Astrocyte (in vitro differentiated cells and primary cell): Measurements from ENCODE around the gene COL15A1. TPM values are rescaled to one million over a fixed set of nuclear protein-coding genes. Genes with fewer than 3 reads are reported as not detected.
A peak's percentile ranks its signal among the peaks of the same experiment; 100 is the strongest.

Source experiments
- DNase-seq: peaks from one replicate; pipeline ENCODE4 v3.0.0-alpha.2; 2010; ENCODE audit warnings: low read depth
- FAIRE-seq: peaks from 2 replicates; lab custom pipeline; 2011; peaks lifted over from hg19 to GRCh38; lab: Jason Lieb, UNC
- H2AFZ ChIP-seq: 2 replicates; pipeline ENCODE4 v1.6.0; 2012; ENCODE audit warnings: low read depth, low read length, inconsistent platforms
- H3K27ac ChIP-seq: 2 replicates; pipeline ENCODE4 v1.5.1; 2011; ENCODE audit warnings: low read depth, low read length, inconsistent platforms
- H3K27me3 ChIP-seq: 2 replicates; pipeline ENCODE4 v1.6.0; 2011; ENCODE audit warnings: low read length, inconsistent platforms; ENCODE audit not compliant: insufficient read depth
- H3K36me3 ChIP-seq: 2 replicates; pipeline ENCODE4 v1.5.1; 2011; ENCODE audit warnings: low read length, inconsistent platforms; ENCODE audit not compliant: insufficient read depth
- H3K4me1 ChIP-seq: 2 replicates; pipeline ENCODE4 v1.5.1; 2011; ENCODE audit warnings: low read length, inconsistent platforms; ENCODE audit not compliant: insufficient read depth
- H3K4me2 ChIP-seq: 2 replicates; pipeline ENCODE4 v1.6.0; 2012; ENCODE audit warnings: low read length, inconsistent platforms
- H3K4me3 ChIP-seq: 2 replicates; pipeline ENCODE4 v1.5.1; 2011; ENCODE audit warnings: low read depth, mild to moderate bottlenecking, low read length, inconsistent platforms; ENCODE audit not compliant: insufficient read depth
- H3K79me2 ChIP-seq: 2 replicates; pipeline ENCODE4 v1.6.0; 2012; ENCODE audit warnings: mild to moderate bottlenecking, low read length, inconsistent platforms; ENCODE audit not compliant: insufficient read depth
- H3K9ac ChIP-seq: 2 replicates; pipeline ENCODE4 v1.6.0; 2012; ENCODE audit warnings: mild to moderate bottlenecking, low read length, inconsistent platforms
- H3K9me3 ChIP-seq: 2 replicates; pipeline ENCODE4 v1.5.1; 2012; ENCODE audit warnings: low read depth, mild to moderate bottlenecking, low read length, inconsistent platforms; ENCODE audit not compliant: insufficient read depth
- H4K20me1 ChIP-seq: 2 replicates; pipeline ENCODE4 v1.6.0; 2012; ENCODE audit warnings: low read length, inconsistent platforms; ENCODE audit not compliant: insufficient read depth
- H3K27ac Mint-ChIP-seq: one replicate; pipeline ENCODE4 v1.8.0; 2021; ENCODE audit warnings: mild to moderate bottlenecking, mixed read lengths; ENCODE audit not compliant: unreplicated experiment
- H3K27me3 Mint-ChIP-seq: one replicate; pipeline ENCODE4 v1.8.0; 2021; ENCODE audit warnings: low read depth, mixed read lengths; ENCODE audit not compliant: unreplicated experiment
- H3K36me3 Mint-ChIP-seq: one replicate; pipeline ENCODE4 v1.8.0; 2021; ENCODE audit warnings: low read depth, mixed read lengths; ENCODE audit not compliant: unreplicated experiment
- H3K4me1 Mint-ChIP-seq: one replicate; pipeline ENCODE4 v1.8.0; 2021; ENCODE audit warnings: low read depth, mixed read lengths; ENCODE audit not compliant: unreplicated experiment
- H3K4me3 Mint-ChIP-seq: one replicate; pipeline ENCODE4 v1.8.0; 2021; ENCODE audit warnings: mild to moderate bottlenecking, moderate library complexity, mixed read lengths; ENCODE audit not compliant: unreplicated experiment
- H3K9me3 Mint-ChIP-seq: one replicate; pipeline ENCODE4 v1.8.0; 2021; ENCODE audit warnings: mild to moderate bottlenecking, mixed read lengths; ENCODE audit not compliant: unreplicated experiment
- CTCF ChIP-seq: IDR thresholded peaks from 2 replicates; pipeline ENCODE4 v1.5.1; 2011; ENCODE audit warnings: low read depth, mild to moderate bottlenecking, inconsistent platforms, low read length, moderate library complexity; ENCODE audit not compliant: insufficient read depth
- EZH2 ChIP-seq: IDR thresholded peaks from 2 replicates; pipeline ENCODE4 v1.6.1; 2012; ENCODE audit warnings: mild to moderate bottlenecking, low read length, inconsistent platforms; ENCODE audit not compliant: insufficient read depth
- total RNA-seq: library from RNA; stranded (reverse); gene quantifications from 2 replicates; pipeline ENCODE4 v1.2.1, GENCODE V29; 2021

Gene COL15A1
- total RNA-seq, 1 donor from 2014 or later = 5.6 TPM

- Histone ChIP-seq H3K36me3 (no peaks in the 10 kb centered on the region), H3K4me2 (no peak overlapping the region), H4K20me1 (no peaks in the 10 kb centered on the region), H2AFZ (no peak overlapping the region), H3K9ac (no peak overlapping the region), H3K9me3 (no peaks in the 10 kb centered on the region), H3K4me1 (peaks cover 39% of the 10 kb centered on the region), H3K4me3 (no peak overlapping the region), H3K79me2 (no peaks in the 10 kb centered on the region), H3K27me3 (no peaks in the 10 kb centered on the region), H3K27ac (no peak overlapping the region)
- H3K27ac Mint-ChIP-seq = no peak overlapping the region
- DNase-seq (no peak), FAIRE-seq (no peak)
- peaks cover 34% of the 10 kb centered on the region for H3K4me1 Mint-ChIP-seq
- H3K4me3 Mint-ChIP-seq = no peak overlapping the region
- TF ChIP-seq EZH2 = no peak
- no peak for TF ChIP-seq CTCF
- peaks cover 5% of the 10 kb centered on the region for H3K36me3 Mint-ChIP-seq
- H3K27me3 Mint-ChIP-seq = peaks cover 8% of the 10 kb centered on the region
- peaks cover 3% of the 10 kb centered on the region for H3K9me3 Mint-ChIP-seq
Measured at GRCh38 chr9:99050924-99051323, 107.2 kb downstream of the COL15A1 start.

GRCh38 chr9:99051406-99051805 lies 107.7 kb downstream of the COL15A1 start:
- H4K20me1 ChIP-seq = no peaks in the 10 kb centered on the region
- no peak overlapping the region for H3K9ac ChIP-seq
- DNase-seq (no peak), FAIRE-seq (no peak)
- no peak overlapping the region for H3K27ac Mint-ChIP-seq
- no peaks in the 10 kb centered on the region for H3K79me2 ChIP-seq
- H3K36me3 ChIP-seq = no peaks in the 10 kb centered on the region
- TF ChIP-seq EZH2 = no peak
- no peak for TF ChIP-seq CTCF
- H3K27me3 Mint-ChIP-seq = peaks cover 8% of the 10 kb centered on the region
- H3K4me3 ChIP-seq = no peak overlapping the region
- H3K4me1 ChIP-seq = peaks cover 43% of the 10 kb centered on the region
- no peak overlapping the region for H3K4me2 ChIP-seq
- H2AFZ ChIP-seq = peak overlapping the region; percentile 3
- H3K9me3 Mint-ChIP-seq = peaks cover 4% of the 10 kb centered on the region
- no peaks in the 10 kb centered on the region for H3K27me3 ChIP-seq
- H3K4me3 Mint-ChIP-seq = no peak overlapping the region
- H3K9me3 ChIP-seq = no peaks in the 10 kb centered on the region
- H3K4me1 Mint-ChIP-seq = peaks cover 35% of the 10 kb centered on the region
- peaks cover 4% of the 10 kb centered on the region for H3K36me3 Mint-ChIP-seq
- no peak overlapping the region for H3K27ac ChIP-seq

- DNase-seq = peak; percentile 63
- Histone ChIP-seq H4K20me1 (no peaks in the 10 kb centered on the region), H3K36me3 (no peaks in the 10 kb centered on the region), H3K4me1 (peaks cover 48% of the 10 kb centered on the region), H2AFZ (no peak overlapping the region), H3K9me3 (no peaks in the 10 kb centered on the region), H3K4me3 (no peak overlapping the region), H3K27ac (no peak overlapping the region), H3K9ac (no peak overlapping the region), H3K27me3 (no peaks in the 10 kb centered on the region), H3K4me2 (no peak overlapping the region), H3K79me2 (no peaks in the 10 kb centered on the region)
- no peak overlapping the region for H3K27ac Mint-ChIP-seq
- FAIRE-seq = no peak
- peaks cover 7% of the 10 kb centered on the region for H3K9me3 Mint-ChIP-seq
- peaks cover 8% of the 10 kb centered on the region for H3K27me3 Mint-ChIP-seq
- peaks cover 39% of the 10 kb centered on the region for H3K4me1 Mint-ChIP-seq
- TF ChIP-seq CTCF = no peak
- TF ChIP-seq EZH2 = no peak
- no peak overlapping the region for H3K4me3 Mint-ChIP-seq
- H3K36me3 Mint-ChIP-seq = peaks cover 4% of the 10 kb centered on the region
Measured at GRCh38 chr9:99051851-99052250, 108.1 kb downstream of the COL15A1 start.
